ENCODE measurements around the gene RAB7A. TPM values are rescaled to one million over a fixed set of nuclear protein-coding genes. Genes with fewer than 3 reads are reported as not detected.
"Not testable (repeated sequence)": the region's sequence is repeated elsewhere in the genome, so short reads cannot be mapped to it uniquely, and the experiment has no call there.

RAB7A gene
- total and polyA plus RNA-seq, 7 donors: 206 to 410 (median 316) TPM

DNA sequence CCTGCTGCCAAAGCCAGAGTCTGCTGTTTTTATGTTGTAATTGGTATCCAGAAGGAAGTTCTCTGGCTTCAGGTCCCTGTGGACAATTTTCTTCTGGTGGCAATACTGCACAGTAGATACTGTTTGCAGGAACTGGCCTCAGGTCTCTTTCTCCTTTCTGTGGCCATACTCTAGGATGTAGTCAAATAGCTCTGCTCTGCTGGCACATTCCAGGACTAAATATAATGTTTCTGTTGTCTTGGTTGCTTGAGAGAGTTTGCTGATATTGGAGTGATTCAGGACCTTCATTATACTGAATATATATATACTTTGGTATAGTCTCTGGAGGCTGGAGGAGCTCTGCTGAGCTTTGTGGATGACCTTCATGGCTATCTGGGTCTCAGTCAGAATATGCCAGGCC is 23.1 kb downstream of the RAB7A start:
- H3K9me3 ChIP-seq: no peaks in the 10 kb centered on the region
- H3K4me3 ChIP-seq: peak overlapping the region; percentile 14
- H3K36me3 ChIP-seq (ENCODE audit: insufficient read depth in 1 of 2, low read depth in 1 of 2): peaks cover 0 to 2% of the 10 kb centered on the region in 2 donors
- no peak for DNase-seq
- no peaks in the 10 kb centered on the region for H3K27me3 ChIP-seq (ENCODE audit: insufficient read depth in 3 of 3, low read length in 2 of 3)
- H3K4me1 ChIP-seq: peaks cover 67% of the 10 kb centered on the region
- TF ChIP-seq, protein P1, sequence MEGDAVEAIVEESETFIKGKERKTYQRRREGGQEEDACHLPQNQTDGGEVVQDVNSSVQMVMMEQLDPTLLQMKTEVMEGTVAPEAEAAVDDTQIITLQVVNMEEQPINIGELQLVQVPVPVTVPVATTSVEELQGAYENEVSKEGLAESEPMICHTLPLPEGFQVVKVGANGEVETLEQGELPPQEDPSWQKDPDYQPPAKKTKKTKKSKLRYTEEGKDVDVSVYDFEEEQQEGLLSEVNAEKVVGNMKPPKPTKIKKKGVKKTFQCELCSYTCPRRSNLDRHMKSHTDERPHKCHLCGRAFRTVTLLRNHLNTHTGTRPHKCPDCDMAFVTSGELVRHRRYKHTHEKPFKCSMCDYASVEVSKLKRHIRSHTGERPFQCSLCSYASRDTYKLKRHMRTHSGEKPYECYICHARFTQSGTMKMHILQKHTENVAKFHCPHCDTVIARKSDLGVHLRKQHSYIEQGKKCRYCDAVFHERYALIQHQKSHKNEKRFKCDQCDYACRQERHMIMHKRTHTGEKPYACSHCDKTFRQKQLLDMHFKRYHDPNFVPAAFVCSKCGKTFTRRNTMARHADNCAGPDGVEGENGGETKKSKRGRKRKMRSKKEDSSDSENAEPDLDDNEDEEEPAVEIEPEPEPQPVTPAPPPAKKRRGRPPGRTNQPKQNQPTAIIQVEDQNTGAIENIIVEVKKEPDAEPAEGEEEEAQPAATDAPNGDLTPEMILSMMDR (IDR thresholded peaks at IDR 0.05): no peak
- peak overlapping the region; percentile 36 for H3K27ac ChIP-seq
- ATAC-seq: peak in 2 of 4 donors; percentile 22 to 24
- intact Hi-C loops (cut with DNase I): no loop called here

GRCh38 chr3:128749561-128749960 is 23.6 kb downstream of the RAB7A start:
- H3K36me3 ChIP-seq (ENCODE audit: insufficient read depth in 1 of 2, low read depth in 1 of 2); H3K27me3 ChIP-seq (ENCODE audit: insufficient read depth in 3 of 3, low read length in 2 of 3); intact Hi-C loops (cut with DNase I); H3K9me3 ChIP-seq; DNase-seq; ATAC-seq; H3K4me3 ChIP-seq: not testable (repeated sequence)
- WGBS, 3 donors: 85 to 92% (median 89%) methylated on average over 5 of the region's 5 CpGs
- peak overlapping the region; percentile 36 for H3K27ac ChIP-seq
- peaks cover 73% of the 10 kb centered on the region for H3K4me1 ChIP-seq

DNA sequence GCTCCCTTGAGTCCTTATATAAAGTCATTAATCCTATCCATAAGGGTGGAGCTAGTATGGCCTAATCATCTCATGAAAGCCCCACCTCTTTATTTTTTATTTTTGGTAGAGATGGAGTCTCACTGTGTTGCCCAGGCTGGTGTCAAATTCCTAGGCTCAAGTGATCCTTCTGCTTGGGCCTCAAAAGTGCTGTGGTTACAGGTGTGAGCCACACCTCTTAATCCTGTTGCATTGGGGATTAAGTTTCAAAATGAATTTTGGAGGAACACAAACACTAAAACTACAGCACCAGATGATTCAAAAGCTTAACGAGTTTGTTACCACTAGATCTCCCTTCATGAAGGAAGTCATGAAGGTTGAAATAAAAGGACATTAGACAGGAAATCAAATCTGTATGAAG is 27.7 kb downstream of the RAB7A start:
- H3K27ac ChIP-seq: peak overlapping the region; percentile 38
- TF ChIP-seq, protein P1 (IDR thresholded peaks at IDR 0.05): no peak
- no peaks in the 10 kb centered on the region for H3K9me3 ChIP-seq
- intact Hi-C loops (cut with DNase I): no loop called here
- DNase-seq: no peak
- peaks cover 64% of the 10 kb centered on the region for H3K4me1 ChIP-seq
- H3K36me3 ChIP-seq (ENCODE audit: insufficient read depth in 1 of 2, low read depth in 1 of 2): no peaks in the 10 kb centered on the region
- H3K27me3 ChIP-seq (ENCODE audit: insufficient read depth in 3 of 3, low read length in 2 of 3): no peaks in the 10 kb centered on the region
- no peak overlapping the region for H3K4me3 ChIP-seq
- peak in 2 of 4 donors; percentile 38 to 62 for ATAC-seq
- WGBS, 3 donors: 39 to 72% (median 40%) methylated on average over 1 of the region's 1 CpG

DNA sequence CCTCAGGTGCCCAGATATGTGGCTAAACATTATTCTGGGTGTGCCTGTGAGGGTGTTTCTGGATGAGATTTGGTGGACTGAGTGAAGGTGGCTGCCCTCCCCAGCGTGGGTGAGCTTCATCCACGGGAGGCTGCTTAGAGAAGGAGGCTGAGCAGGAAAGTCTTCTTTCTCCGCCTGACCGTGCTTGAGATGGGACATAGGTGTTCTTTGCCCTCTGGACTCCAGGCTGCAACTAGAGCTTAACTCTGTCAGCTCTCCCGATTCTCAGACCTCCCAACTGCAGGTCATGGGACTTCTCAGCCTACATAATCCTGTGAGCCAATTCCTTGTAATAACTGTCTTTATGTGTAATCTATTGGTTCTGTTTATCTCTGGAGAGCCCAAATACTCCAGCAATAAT is 34.1 kb downstream of the RAB7A start:
- ATAC-seq (no peak), DNase-seq (no peak)
- peaks cover 49% of the 10 kb centered on the region for H3K4me1 ChIP-seq
- no peak overlapping the region for H3K4me3 ChIP-seq
- intact Hi-C loops (cut with DNase I): no loop called here
- H3K36me3 ChIP-seq (ENCODE audit: insufficient read depth in 1 of 2, low read depth in 1 of 2): peaks cover 0 to 6% of the 10 kb centered on the region in 2 donors
- H3K27ac ChIP-seq: peak overlapping the region; percentile 79
- TF ChIP-seq, protein P1 (IDR thresholded peaks at IDR 0.05): no peak
- WGBS, 3 donors: 75 to 86% (median 78%) methylated on average over 5 of the region's 5 CpGs
- no peaks in the 10 kb centered on the region for H3K9me3 ChIP-seq
- H3K27me3 ChIP-seq (ENCODE audit: insufficient read depth in 3 of 3, low read length in 2 of 3): no peaks in the 10 kb centered on the region

DNA sequence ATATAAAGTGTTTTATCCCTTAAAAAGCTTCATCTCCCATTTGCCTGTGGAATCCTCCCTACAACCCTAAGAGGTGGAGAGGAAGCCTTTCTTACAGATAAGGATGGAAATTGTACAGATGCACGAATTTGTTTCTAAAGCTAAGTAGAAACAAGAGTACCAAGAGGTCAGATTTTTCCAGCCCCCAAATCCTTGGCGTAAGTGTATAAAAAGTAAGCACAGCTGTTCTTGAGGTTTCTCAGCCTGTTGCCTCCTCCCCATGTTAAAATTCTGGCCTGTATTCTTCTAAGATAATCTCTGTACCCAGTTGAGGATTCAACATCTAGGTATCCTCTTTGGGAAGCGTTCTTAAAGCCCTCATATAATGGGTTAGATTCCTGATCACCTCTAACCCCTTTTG is 34.9 kb downstream of the RAB7A start:
- WGBS, 3 donors: 46 to 65% (median 52%) methylated on average over 3 of the region's 3 CpGs
- Histone ChIP-seq H3K27me3 (ENCODE audit: insufficient read depth in 3 of 3, low read length in 2 of 3) (no peaks in the 10 kb centered on the region), H3K9me3 (no peaks in the 10 kb centered on the region), H3K36me3 (ENCODE audit: insufficient read depth in 1 of 2, low read depth in 1 of 2) (peaks cover 0 to 9% of the 10 kb centered on the region in 2 donors), H3K27ac (peak overlapping the region; percentile 79), H3K4me1 (peaks cover 49% of the 10 kb centered on the region), H3K4me3 (no peak overlapping the region)
- intact Hi-C loops (cut with DNase I): no loop called here
- TF ChIP-seq, protein P1 (IDR thresholded peaks at IDR 0.05): no peak
- ATAC-seq: no peak
- DNase-seq: no peak

Data from psoas muscle (tissue), 8 donors.